ENCODE data around the gene TMEM212.
A peak's percentile ranks its signal among the peaks of the same experiment; 100 is the strongest.
"Not testable (repeated sequence)": the region's sequence is repeated elsewhere in the genome, so short reads cannot be mapped to it uniquely, and the experiment has no call there.

Gene TMEM212

GRCh38 chr3:171854649-171855305, 11.6 kb downstream of the TMEM212 start:
- H3K56ac ChIP-seq (ENCODE audit: low read length), result no peak overlapping the region
- H2AK5ac ChIP-seq (ENCODE audit: low read length), result no peak overlapping the region

GRCh38 chr3:171858770-171859169, 15.6 kb downstream of the TMEM212 start:
- H3K79me1 ChIP-seq (ENCODE audit: low read length); H3K9ac ChIP-seq (ENCODE audit: low read length); H3K4me3 ChIP-seq (ENCODE audit: low read length); H3K18ac ChIP-seq (ENCODE audit: low read length); H3K36me3 ChIP-seq (ENCODE audit: control insufficient read depth, insufficient read depth, low read length); H3K23ac ChIP-seq (ENCODE audit: low read length); H3K56ac ChIP-seq (ENCODE audit: low read length); DNase-seq; H2BK120ac ChIP-seq (ENCODE audit: low read depth, low read length); H3K27ac ChIP-seq (ENCODE audit: low read depth, low read length); H4K5ac ChIP-seq (ENCODE audit: low read length); H3K27me3 ChIP-seq (ENCODE audit: insufficient read depth, low read length, poor library complexity); H2AK5ac ChIP-seq (ENCODE audit: low read length); H3K4me2 ChIP-seq (ENCODE audit: low read length); H2BK5ac ChIP-seq (ENCODE audit: low read length); H2BK15ac ChIP-seq (replicated peaks; ENCODE audit: low read depth); H3K4me1 ChIP-seq (ENCODE audit: control insufficient read depth, low read depth, low read length); H3K4ac ChIP-seq (ENCODE audit: low read depth, low read length); H3K79me2 ChIP-seq (ENCODE audit: control insufficient read depth, insufficient read depth, low read length); H4K8ac ChIP-seq (ENCODE audit: low read depth, low read length): not testable (repeated sequence)
- WGBS (ENCODE audit: extremely low coverage, insufficient coverage, low lambda C conversion rate), result no CpG with 5 or more reads among the region's 4 CpGs

More at GRCh38 chr3:171854649-171855305, 11.6 kb downstream of the TMEM212 start:
- Histone ChIP-seq H4K5ac (ENCODE audit: low read length) (no peak overlapping the region), H3K23ac (ENCODE audit: low read length) (no peak overlapping the region), H3K27ac (ENCODE audit: low read depth, low read length) (no peak overlapping the region), H3K79me1 (ENCODE audit: low read length) (no peaks in the 10 kb centered on the region), H3K18ac (ENCODE audit: low read length) (no peak overlapping the region), H3K4ac (ENCODE audit: low read depth, low read length) (no peak overlapping the region), H3K9ac (ENCODE audit: low read length) (no peak overlapping the region), H3K4me1 (ENCODE audit: control insufficient read depth, low read depth, low read length) (no peaks in the 10 kb centered on the region), H3K79me2 (ENCODE audit: control insufficient read depth, insufficient read depth, low read length) (no peaks in the 10 kb centered on the region), H3K27me3 (ENCODE audit: insufficient read depth, low read length, poor library complexity) (no peaks in the 10 kb centered on the region), H2BK120ac (ENCODE audit: low read depth, low read length) (no peak overlapping the region), H2BK5ac (ENCODE audit: low read length) (no peak overlapping the region), H2BK15ac (replicated peaks; ENCODE audit: low read depth) (no peak overlapping the region), H3K4me2 (ENCODE audit: low read length) (no peak overlapping the region), H3K4me3 (ENCODE audit: low read length) (peak overlapping the region; percentile 15), H4K8ac (ENCODE audit: low read depth, low read length) (no peak overlapping the region), H3K36me3 (ENCODE audit: control insufficient read depth, insufficient read depth, low read length) (no peaks in the 10 kb centered on the region)
- peak; percentile 39 for DNase-seq
- 100% methylated on average over 1 of the region's 2 CpGs for WGBS (ENCODE audit: extremely low coverage, insufficient coverage, low lambda C conversion rate)

- H4K5ac ChIP-seq (ENCODE audit: low read length), result no peak overlapping the region
- H3K18ac ChIP-seq (ENCODE audit: low read length), result no peak overlapping the region
- H3K4me2 ChIP-seq (ENCODE audit: low read length), result no peak overlapping the region
- no peaks in the 10 kb centered on the region for H3K79me1 ChIP-seq (ENCODE audit: low read length)
- H3K4ac ChIP-seq (ENCODE audit: low read depth, low read length), result no peak overlapping the region
- no CpG with 5 or more reads among the region's 6 CpGs for WGBS (ENCODE audit: extremely low coverage, insufficient coverage, low lambda C conversion rate)
- H2BK120ac ChIP-seq (ENCODE audit: low read depth, low read length), result no peak overlapping the region
- no peaks in the 10 kb centered on the region for H3K79me2 ChIP-seq (ENCODE audit: control insufficient read depth, insufficient read depth, low read length)
- no peak overlapping the region for H3K27ac ChIP-seq (ENCODE audit: low read depth, low read length)
- H3K27me3 ChIP-seq (ENCODE audit: insufficient read depth, low read length, poor library complexity), result no peaks in the 10 kb centered on the region
- H2AK5ac ChIP-seq (ENCODE audit: low read length), result no peak overlapping the region
- H3K4me1 ChIP-seq (ENCODE audit: control insufficient read depth, low read depth, low read length), result peaks cover 3% of the 10 kb centered on the region
- H3K23ac ChIP-seq (ENCODE audit: low read length), result no peak overlapping the region
- no peak for DNase-seq
- H3K9ac ChIP-seq (ENCODE audit: low read length), result no peak overlapping the region
- no peak overlapping the region for H2BK15ac ChIP-seq (replicated peaks; ENCODE audit: low read depth)
- no peak overlapping the region for H4K8ac ChIP-seq (ENCODE audit: low read depth, low read length)
- H3K36me3 ChIP-seq (ENCODE audit: control insufficient read depth, insufficient read depth, low read length), result no peaks in the 10 kb centered on the region
- no peak overlapping the region for H3K56ac ChIP-seq (ENCODE audit: low read length)
- no peak overlapping the region for H3K4me3 ChIP-seq (ENCODE audit: low read length)
- no peak overlapping the region for H2BK5ac ChIP-seq (ENCODE audit: low read length)
Observed at GRCh38 chr3:171860830-171861535, 17.8 kb downstream of the TMEM212 start.

DNA sequence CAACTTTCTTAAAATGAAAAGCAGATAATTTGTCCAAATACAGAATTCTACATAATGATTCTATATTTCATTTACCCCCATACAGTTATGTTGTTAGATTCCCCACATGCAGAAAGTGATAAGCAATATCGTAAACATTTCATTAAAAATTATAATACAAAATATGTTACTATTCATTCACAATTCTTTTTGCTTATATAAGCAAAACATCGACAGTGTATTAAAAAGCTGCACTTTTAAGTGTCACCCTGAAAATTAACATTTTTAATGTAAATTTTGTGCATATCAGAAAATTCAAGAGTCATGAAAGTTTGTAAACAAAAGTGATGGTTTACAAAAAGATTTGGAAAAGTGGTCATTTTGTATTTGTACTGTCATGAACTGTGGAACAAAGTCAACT, 19.2 kb downstream of the TMEM212 start:
- no peak overlapping the region for H3K23ac ChIP-seq (ENCODE audit: low read length)
- H3K4me2 ChIP-seq (ENCODE audit: low read length), result no peak overlapping the region
- H3K27ac ChIP-seq (ENCODE audit: low read depth, low read length), result no peak overlapping the region
- H3K27me3 ChIP-seq (ENCODE audit: insufficient read depth, low read length, poor library complexity), result no peaks in the 10 kb centered on the region
- no peak overlapping the region for H2BK15ac ChIP-seq (replicated peaks; ENCODE audit: low read depth)
- H2AK5ac ChIP-seq (ENCODE audit: low read length), result no peak overlapping the region
- H3K9ac ChIP-seq (ENCODE audit: low read length), result no peak overlapping the region
- peaks cover 3% of the 10 kb centered on the region for H3K4me1 ChIP-seq (ENCODE audit: control insufficient read depth, low read depth, low read length)
- H3K79me1 ChIP-seq (ENCODE audit: low read length), result no peaks in the 10 kb centered on the region
- no peaks in the 10 kb centered on the region for H3K36me3 ChIP-seq (ENCODE audit: control insufficient read depth, insufficient read depth, low read length)
- H3K4me3 ChIP-seq (ENCODE audit: low read length), result no peak overlapping the region
- H2BK5ac ChIP-seq (ENCODE audit: low read length), result no peak overlapping the region
- H3K79me2 ChIP-seq (ENCODE audit: control insufficient read depth, insufficient read depth, low read length), result no peaks in the 10 kb centered on the region
- DNase-seq, result no peak
- no peak overlapping the region for H3K56ac ChIP-seq (ENCODE audit: low read length)
- no peak overlapping the region for H3K18ac ChIP-seq (ENCODE audit: low read length)
- no peak overlapping the region for H2BK120ac ChIP-seq (ENCODE audit: low read depth, low read length)
- no CpG with 5 or more reads among the region's 2 CpGs for WGBS (ENCODE audit: extremely low coverage, insufficient coverage, low lambda C conversion rate)
- no peak overlapping the region for H3K4ac ChIP-seq (ENCODE audit: low read depth, low read length)
- H4K5ac ChIP-seq (ENCODE audit: low read length), result no peak overlapping the region
- no peak overlapping the region for H4K8ac ChIP-seq (ENCODE audit: low read depth, low read length)

- H4K8ac ChIP-seq (ENCODE audit: low read depth, low read length), result no peak overlapping the region
- no peak overlapping the region for H3K23ac ChIP-seq (ENCODE audit: low read length)
- H2AK5ac ChIP-seq (ENCODE audit: low read length), result no peak overlapping the region
- no peak overlapping the region for H2BK120ac ChIP-seq (ENCODE audit: low read depth, low read length)
- no peak overlapping the region for H3K56ac ChIP-seq (ENCODE audit: low read length)
- no peak overlapping the region for H3K4ac ChIP-seq (ENCODE audit: low read depth, low read length)
- H3K79me1 ChIP-seq (ENCODE audit: low read length), result no peaks in the 10 kb centered on the region
- no peak overlapping the region for H2BK5ac ChIP-seq (ENCODE audit: low read length)
- no peak overlapping the region for H3K4me3 ChIP-seq (ENCODE audit: low read length)
- H3K36me3 ChIP-seq (ENCODE audit: control insufficient read depth, insufficient read depth, low read length), result no peaks in the 10 kb centered on the region
- H3K27ac ChIP-seq (ENCODE audit: low read depth, low read length), result no peak overlapping the region
- no peak overlapping the region for H3K9ac ChIP-seq (ENCODE audit: low read length)
- H3K79me2 ChIP-seq (ENCODE audit: control insufficient read depth, insufficient read depth, low read length), result no peaks in the 10 kb centered on the region
- no peak overlapping the region for H2BK15ac ChIP-seq (replicated peaks; ENCODE audit: low read depth)
- H4K5ac ChIP-seq (ENCODE audit: low read length), result no peak overlapping the region
- WGBS (ENCODE audit: extremely low coverage, insufficient coverage, low lambda C conversion rate), result no CpG with 5 or more reads among the region's 11 CpGs
- peaks cover 3% of the 10 kb centered on the region for H3K4me1 ChIP-seq (ENCODE audit: control insufficient read depth, low read depth, low read length)
- H3K18ac ChIP-seq (ENCODE audit: low read length), result no peak overlapping the region
- no peak overlapping the region for H3K4me2 ChIP-seq (ENCODE audit: low read length)
- H3K27me3 ChIP-seq (ENCODE audit: insufficient read depth, low read length, poor library complexity), result no peaks in the 10 kb centered on the region
- DNase-seq, result no peak
Observed at GRCh38 chr3:171862993-171863521, 19.9 kb downstream of the TMEM212 start.

Measured in mesendoderm (in vitro differentiated cells).